ENCODE measurements around the gene TXNL1. TPM values are rescaled to one million over a fixed set of nuclear protein-coding genes. Genes with fewer than 3 reads are reported as not detected.

The TXNL1 gene
- total and polyA plus RNA-seq, 2 donors (not counting 3 experiments of a cell fraction or from before 2014, with no cell fraction given): 29.5 to 81.2 TPM

- BruUV-seq (replicated peaks): no TSS peak
- H4K20me1 ChIP-seq (replicated peaks; ENCODE audit: control insufficient read depth, extremely low read depth, insufficient read depth, low read length): peaks cover 7% of the 10 kb centered on the region
- no peak overlapping the region for H2AFZ ChIP-seq (ENCODE audit: low read depth, low read length)
- DNase-seq (ENCODE audit: low read depth, low spot score): no peak
- H3K9me1 ChIP-seq (replicated peaks; ENCODE audit: control insufficient read depth, extremely low read depth, insufficient read depth, low read length): no peaks in the 10 kb centered on the region
- dilution Hi-C loops (cut with MboI; ENCODE audit: extremely low pct_ligation_motif_present, low sequenced_read_pairs): no loop called here
- no peaks in the 10 kb centered on the region for H3K9me3 ChIP-seq (replicated peaks; ENCODE audit: control insufficient read depth, insufficient read depth, low read length)
- intact Hi-C loops (cut with micrococcal nuclease): loop anchor here (5.0 kb wide), 1 partner anchor 437 kb away; no protein-coding TSS in a partner anchor
- TF ChIP-seq, protein P1, sequence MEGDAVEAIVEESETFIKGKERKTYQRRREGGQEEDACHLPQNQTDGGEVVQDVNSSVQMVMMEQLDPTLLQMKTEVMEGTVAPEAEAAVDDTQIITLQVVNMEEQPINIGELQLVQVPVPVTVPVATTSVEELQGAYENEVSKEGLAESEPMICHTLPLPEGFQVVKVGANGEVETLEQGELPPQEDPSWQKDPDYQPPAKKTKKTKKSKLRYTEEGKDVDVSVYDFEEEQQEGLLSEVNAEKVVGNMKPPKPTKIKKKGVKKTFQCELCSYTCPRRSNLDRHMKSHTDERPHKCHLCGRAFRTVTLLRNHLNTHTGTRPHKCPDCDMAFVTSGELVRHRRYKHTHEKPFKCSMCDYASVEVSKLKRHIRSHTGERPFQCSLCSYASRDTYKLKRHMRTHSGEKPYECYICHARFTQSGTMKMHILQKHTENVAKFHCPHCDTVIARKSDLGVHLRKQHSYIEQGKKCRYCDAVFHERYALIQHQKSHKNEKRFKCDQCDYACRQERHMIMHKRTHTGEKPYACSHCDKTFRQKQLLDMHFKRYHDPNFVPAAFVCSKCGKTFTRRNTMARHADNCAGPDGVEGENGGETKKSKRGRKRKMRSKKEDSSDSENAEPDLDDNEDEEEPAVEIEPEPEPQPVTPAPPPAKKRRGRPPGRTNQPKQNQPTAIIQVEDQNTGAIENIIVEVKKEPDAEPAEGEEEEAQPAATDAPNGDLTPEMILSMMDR (IDR thresholded peaks at IDR 0.05; ENCODE audit: extremely low read depth in 1 of 2, insufficient read depth in 1 of 2, low read depth in 1 of 2, low read length in 2 of 2): no peak
- TF ChIP-seq JUN (IDR thresholded peaks at IDR 0.05; ENCODE audit: borderline replicate concordance, insufficient read depth, insufficient read length, low read depth) (no peak), FOS (IDR thresholded peaks at IDR 0.05; ENCODE audit: borderline replicate concordance, insufficient read depth, low read length) (no peak), EZH2 (IDR thresholded peaks at IDR 0.05; ENCODE audit: borderline replicate concordance, low read depth, low read length, severe bottlenecking) (no peak), POLR2A (IDR thresholded peaks at IDR 0.05; ENCODE audit: low read depth, low read length) (no peak), MAX (IDR thresholded peaks at IDR 0.05; ENCODE audit: insufficient read depth, insufficient read length) (no peak), MYC (IDR thresholded peaks at IDR 0.05; ENCODE audit: low read depth, low read length) (no peak), POLR2AphosphoS5 (IDR thresholded peaks at IDR 0.05; ENCODE audit: insufficient read depth, low read depth, low read length) (no peak), GATA2 (IDR thresholded peaks at IDR 0.05; ENCODE audit: insufficient read depth, insufficient read length, low read depth, low read length) (no peak)
- H3K36me3 ChIP-seq (ENCODE audit: control insufficient read depth in 2 of 2, extremely low read depth in 1 of 2, insufficient read depth in 2 of 2, low read length in 2 of 2): peaks cover 0 to 2% of the 10 kb centered on the region in 2 experiments
- H3K27ac ChIP-seq (ENCODE audit: insufficient read depth, low read depth, low read length): no peak overlapping the region
- no peak overlapping the region for H3K4me3 ChIP-seq (replicated peaks in 1 of 3; ENCODE audit: insufficient read depth in 1 of 3, low read depth in 1 of 3, low read length in 3 of 3)
- CTCF ChIA-PET: no interaction called here
- peaks cover 39% of the 10 kb centered on the region for H3K79me2 ChIP-seq (ENCODE audit: control insufficient read depth, insufficient read depth, low read length)
- H3K4me1 ChIP-seq (ENCODE audit: control insufficient read depth, extremely low read depth, insufficient read depth, low read length): peaks cover 27% of the 10 kb centered on the region
- POLR2A ChIA-PET: interaction anchor here (0.8 kb wide), 1 partner anchor 11 kb away, joined by 3 read pairs; the partner anchor contains the start of gene WDR7
- no peaks in the 10 kb centered on the region for H3K27me3 ChIP-seq (ENCODE audit: control insufficient read depth in 2 of 2, insufficient read depth in 2 of 2, low read length in 2 of 2)
- no peak overlapping the region for H3K9ac ChIP-seq (replicated peaks; ENCODE audit: extremely low read depth, insufficient read depth, low read length)
- no peak overlapping the region for H3K4me2 ChIP-seq (ENCODE audit: insufficient read depth, low read length)
- FAIRE-seq: no peak
Measured at GRCh38 chr18:56639571-56639970, 1.2 kb upstream of the TXNL1 start.

Data from endothelial cell of umbilical vein (primary cell).